HFF-Myc (cell line): Measurements from ENCODE around the gene PPP2R3A.

Source experiments
- DNase-seq: peaks from one replicate; pipeline ENCODE4 v3.0.0-alpha.2; 2011; ENCODE audit warnings: low read depth; ENCODE audit errors: extremely low read depth
- H3K4me3 ChIP-seq: replicated peaks from 2 replicates; pipeline ENCODE4 v1.5.1; 2011; ENCODE audit warnings: low read depth, mild to moderate bottlenecking, control low read depth, low read length
- TF ChIP-seq, protein P1 (sequence below): IDR thresholded peaks from 2 replicates; pipeline ENCODE4 v1.5.1; 2012; ENCODE audit warnings: mild to moderate bottlenecking, low read depth, low read length, control low read depth; ENCODE audit errors: missing control alignments

The PPP2R3A gene

DNA sequence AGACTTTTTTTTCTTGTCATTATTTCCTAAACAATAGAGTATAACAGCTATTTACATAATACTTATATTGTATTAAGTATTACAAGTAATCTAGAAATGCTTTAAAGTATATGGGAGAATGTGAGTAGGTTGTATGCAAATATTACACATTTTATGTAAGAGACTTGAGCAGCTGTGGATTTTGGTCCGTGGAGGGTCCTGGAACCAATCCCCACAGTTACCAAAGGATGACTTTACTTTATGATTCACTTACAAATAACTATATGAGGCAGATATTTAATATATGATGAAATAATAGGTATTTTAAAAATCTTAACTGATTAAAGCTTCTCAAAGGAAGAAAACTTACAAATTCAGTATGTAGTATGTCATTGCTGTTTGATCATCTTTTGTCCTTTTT is 56.3 kb downstream of the PPP2R3A start:
- no peak overlapping the region for H3K4me3 ChIP-seq
- no peak for DNase-seq
- TF ChIP-seq, protein P1, sequence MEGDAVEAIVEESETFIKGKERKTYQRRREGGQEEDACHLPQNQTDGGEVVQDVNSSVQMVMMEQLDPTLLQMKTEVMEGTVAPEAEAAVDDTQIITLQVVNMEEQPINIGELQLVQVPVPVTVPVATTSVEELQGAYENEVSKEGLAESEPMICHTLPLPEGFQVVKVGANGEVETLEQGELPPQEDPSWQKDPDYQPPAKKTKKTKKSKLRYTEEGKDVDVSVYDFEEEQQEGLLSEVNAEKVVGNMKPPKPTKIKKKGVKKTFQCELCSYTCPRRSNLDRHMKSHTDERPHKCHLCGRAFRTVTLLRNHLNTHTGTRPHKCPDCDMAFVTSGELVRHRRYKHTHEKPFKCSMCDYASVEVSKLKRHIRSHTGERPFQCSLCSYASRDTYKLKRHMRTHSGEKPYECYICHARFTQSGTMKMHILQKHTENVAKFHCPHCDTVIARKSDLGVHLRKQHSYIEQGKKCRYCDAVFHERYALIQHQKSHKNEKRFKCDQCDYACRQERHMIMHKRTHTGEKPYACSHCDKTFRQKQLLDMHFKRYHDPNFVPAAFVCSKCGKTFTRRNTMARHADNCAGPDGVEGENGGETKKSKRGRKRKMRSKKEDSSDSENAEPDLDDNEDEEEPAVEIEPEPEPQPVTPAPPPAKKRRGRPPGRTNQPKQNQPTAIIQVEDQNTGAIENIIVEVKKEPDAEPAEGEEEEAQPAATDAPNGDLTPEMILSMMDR, result no peak

GRCh38 chr3:136022529-136023263 is 57.2 kb downstream of the PPP2R3A start:
- TF ChIP-seq, protein P1, result no peak
- no peak overlapping the region for H3K4me3 ChIP-seq
- no peak for DNase-seq

- TF ChIP-seq, protein P1, result no peak
- no peak overlapping the region for H3K4me3 ChIP-seq
- no peak for DNase-seq
These were observed 57.9 kb downstream of the PPP2R3A start for GRCh38 chr3:136023264-136023978.

GRCh38 chr3:136036306-136036705 is 70.8 kb downstream of the PPP2R3A start:
- DNase-seq, result no peak
- no peak overlapping the region for H3K4me3 ChIP-seq
- TF ChIP-seq, protein P1, result no peak

DNA sequence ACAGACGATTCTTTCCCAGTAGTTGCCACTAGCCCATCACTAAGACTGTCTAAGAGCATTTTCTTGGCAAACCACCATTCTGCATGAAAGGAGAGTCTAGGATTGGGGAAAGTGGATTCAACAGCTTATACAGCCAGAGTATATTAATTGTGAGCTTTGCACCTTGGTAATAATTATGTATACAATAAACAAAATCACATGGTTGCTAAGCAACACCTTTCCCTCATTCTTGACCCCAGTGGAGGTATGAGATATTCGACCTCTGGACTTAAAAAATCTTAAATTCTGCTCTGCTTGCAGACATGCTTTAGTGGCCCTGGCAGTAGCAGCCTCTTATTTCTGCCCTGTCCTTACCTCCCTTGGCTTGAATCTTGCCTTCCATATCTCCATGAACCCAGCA is 73.1 kb downstream of the PPP2R3A start:
- TF ChIP-seq, protein P1, result no peak
- DNase-seq, result no peak
- no peak overlapping the region for H3K4me3 ChIP-seq

GRCh38 chr3:136042608-136043221 is 77.2 kb downstream of the PPP2R3A start:
- no peak overlapping the region for H3K4me3 ChIP-seq
- peak; percentile 40 for DNase-seq
- TF ChIP-seq, protein P1, result peak; percentile 51
